GM23338 (cell line): ENCODE results near the gene ZNF492. TPM values are rescaled to one million over a fixed set of nuclear protein-coding genes. Genes with fewer than 3 reads are reported as not detected.

Experiments
- ATAC-seq: fragments of 200-7000 bp; cut with Tn5 transposase; 3 replicates; pipeline ENCODE4 v1.9.1; 2020
- DNase-seq: peaks from one replicate; pipeline ENCODE4 v3.0.0-alpha.2; 2015; ENCODE audit warnings: low spot score
- H2AFZ ChIP-seq: fragments of 200-600 bp; sonication (generic); 2 replicates; pipeline ENCODE4 v1.8.0; 2016; ENCODE audit warnings: antibody characterized with exemption, mild to moderate bottlenecking, moderate library complexity
- H3F3A ChIP-seq: fragments of 200-600 bp; sonication (generic); replicated peaks from 2 replicates; pipeline ENCODE4 v1.8.0; 2017; ENCODE audit warnings: antibody characterized with exemption, mixed run types, low read depth
- H3K27ac ChIP-seq: fragments of 200-600 bp; sonication (generic); 2 replicates; pipeline ENCODE4 v1.6.1; 2016; ENCODE audit warnings: low read depth
- H3K27me3 ChIP-seq: fragments of 200-600 bp; sonication (generic); 2 replicates; pipeline ENCODE4 v1.8.0; 2016; ENCODE audit warnings: mild to moderate bottlenecking, mixed run types, moderate library complexity; ENCODE audit not compliant: insufficient read depth
- H3K36me3 ChIP-seq: fragments of 200-600 bp; sonication (generic); 2 replicates; pipeline ENCODE4 v1.8.0; 2016; ENCODE audit warnings: mild to moderate bottlenecking; ENCODE audit not compliant: insufficient read depth
- H3K4me1 ChIP-seq: fragments of 200-600 bp; sonication (generic); 2 replicates; pipeline ENCODE4 v1.8.0; 2016; ENCODE audit warnings: mild to moderate bottlenecking, moderate library complexity; ENCODE audit not compliant: insufficient read depth
- H3K4me2 ChIP-seq: fragments of 200-600 bp; sonication (generic); 2 replicates; pipeline ENCODE4 v1.7.1; 2017; ENCODE audit warnings: mixed run types
- H3K4me3 ChIP-seq: fragments of 200-600 bp; sonication (generic); 2 replicates; pipeline ENCODE4 v1.6.1; 2016; ENCODE audit warnings: mixed run types
- H3K79me2 ChIP-seq: fragments of 200-600 bp; sonication (generic); replicated peaks from 2 replicates; pipeline ENCODE4 v1.8.0; 2017; ENCODE audit warnings: mild to moderate bottlenecking; ENCODE audit not compliant: insufficient read depth
- H3K9me2 ChIP-seq: fragments of 200-600 bp; sonication (generic); 2 replicates; pipeline ENCODE4 v1.8.0; 2017; ENCODE audit not compliant: insufficient read depth
- H4K20me1 ChIP-seq: fragments of 200-600 bp; sonication (generic); replicated peaks from 2 replicates; pipeline ENCODE4 v1.8.0; 2017; ENCODE audit warnings: mild to moderate bottlenecking; ENCODE audit not compliant: insufficient read depth
- H3K27ac Mint-ChIP-seq: 2 replicates; pipeline ENCODE4 v1.8.0; 2020; ENCODE audit warnings: inconsistent platforms, mild to moderate bottlenecking, moderate library complexity, mixed read lengths
- H3K27me3 Mint-ChIP-seq: 3 replicates; pipeline ENCODE4 v1.8.0; 2022; ENCODE audit warnings: low read depth, mild to moderate bottlenecking, moderate library complexity, mixed read lengths, inconsistent platforms; ENCODE audit not compliant: insufficient read depth, poor library complexity
- H3K36me3 Mint-ChIP-seq: 3 replicates; pipeline ENCODE4 v1.8.0; 2021; ENCODE audit warnings: low read depth, mild to moderate bottlenecking, inconsistent platforms, moderate library complexity, mixed read lengths
- H3K4me1 Mint-ChIP-seq: 3 replicates; pipeline ENCODE4 v1.8.0; 2020; ENCODE audit warnings: mild to moderate bottlenecking, inconsistent platforms, mixed read lengths
- H3K4me3 Mint-ChIP-seq: 3 replicates; pipeline ENCODE4 v1.8.0; 2021; ENCODE audit warnings: moderate library complexity, mild to moderate bottlenecking, inconsistent platforms, mixed read lengths
- H3K9me3 Mint-ChIP-seq: 3 replicates; pipeline ENCODE4 v1.8.0; 2020; ENCODE audit warnings: moderate library complexity, mild to moderate bottlenecking, inconsistent platforms, mixed read lengths
- CREB1 ChIP-seq: fragments of 250-450 bp; sonication (Bioruptor Pico); IDR thresholded peaks from 2 replicates; pipeline ENCODE4 v1.5.0; 2020; ENCODE audit warnings: low read depth, mild to moderate bottlenecking, moderate library complexity
- EZH2 ChIP-seq: fragments of 200-600 bp; sonication (generic); IDR thresholded peaks from one replicate; pipeline ENCODE4 v1.8.0; 2017; ENCODE audit warnings: antibody characterized with exemption, mild to moderate bottlenecking, low read depth; ENCODE audit not compliant: unreplicated experiment
- EZH2phosphoT487 ChIP-seq: fragments of 200-600 bp; sonication (generic); IDR thresholded peaks from one replicate; pipeline ENCODE4 v1.8.1; 2018; ENCODE audit warnings: antibody characterized with exemption; ENCODE audit not compliant: unreplicated experiment
- JUNB ChIP-seq: IDR thresholded peaks from one replicate; pipeline ENCODE4 v1.6.1; 2016; ENCODE audit warnings: antibody characterized with exemption; ENCODE audit not compliant: unreplicated experiment
- NANOG ChIP-seq: IDR thresholded peaks from 2 replicates; pipeline ENCODE4 v1.6.1; 2016; ENCODE audit warnings: antibody characterized with exemption, borderline replicate concordance
- POLR2AphosphoS5 ChIP-seq: IDR thresholded peaks from 2 replicates; pipeline ENCODE4 v1.6.1; 2016; ENCODE audit warnings: antibody characterized with exemption, low read depth
- REST ChIP-seq: IDR thresholded peaks from one replicate; pipeline ENCODE4 v1.6.1; 2018; ENCODE audit warnings: antibody characterized with exemption; ENCODE audit not compliant: unreplicated experiment
- STAT1 ChIP-seq: IDR thresholded peaks from one replicate; pipeline ENCODE4 v1.6.1; 2016; ENCODE audit warnings: antibody characterized with exemption; ENCODE audit not compliant: unreplicated experiment
- ZNF114 ChIP-seq: fragments of 250-450 bp; sonication (Bioruptor Pico); IDR thresholded peaks from 2 replicates; pipeline ENCODE4 v1.5.0; 2020; ENCODE audit warnings: mild to moderate bottlenecking, moderate library complexity
- ZNF331 ChIP-seq: fragments of 250-450 bp; sonication (Bioruptor Pico); IDR thresholded peaks from 2 replicates; pipeline ENCODE4 v1.5.0; 2020; ENCODE audit warnings: low read depth, mild to moderate bottlenecking, moderate library complexity
- polyA plus RNA-seq: library from polyadenylated mRNA; unstranded; fragments of >200 nt; fragmentation: Nextera tagmentation; extraction: Ambion mirVana; gene quantifications from 2 replicates; pipeline ENCODE4 v1.2.1, GENCODE V29; 2016
- total RNA-seq: library from RNA; depleted of rRNA; stranded (reverse); fragments of >200 nt; shearing (Covaris generic); gene quantifications from 2 replicates; pipeline ENCODE4 v1.2.3, GENCODE V29; 2014
- TF ChIP-seq, protein P1 (sequence below): IDR thresholded peaks from 2 replicates; pipeline ENCODE4 v1.6.1; 2016; ENCODE audit warnings: antibody characterized with exemption

Gene ZNF492
- total and polyA plus RNA-seq, 2 experiments from 2014 or later, result 0.21 to 0.26 TPM

- H3K36me3 Mint-ChIP-seq, result peaks cover 39% of the 10 kb centered on the region
- no peak overlapping the region for H2AFZ ChIP-seq
- peaks cover 4% of the 10 kb centered on the region for H3K27me3 Mint-ChIP-seq
- no peak for DNase-seq
- H4K20me1 ChIP-seq, result no peaks in the 10 kb centered on the region
- no peak overlapping the region for H3K4me2 ChIP-seq
- H3K4me1 Mint-ChIP-seq, result no peaks in the 10 kb centered on the region
- ATAC-seq, result no peak
- H3F3A ChIP-seq, result no peaks in the 10 kb centered on the region
- no peaks in the 10 kb centered on the region for H3K4me1 ChIP-seq
- no peaks in the 10 kb centered on the region for H3K27me3 ChIP-seq
- no peak overlapping the region for H3K4me3 ChIP-seq
- no peak overlapping the region for H3K4me3 Mint-ChIP-seq
- no peaks in the 10 kb centered on the region for H3K9me2 ChIP-seq
- no peak overlapping the region for H3K27ac ChIP-seq
- H3K9me3 Mint-ChIP-seq, result peaks cover 89% of the 10 kb centered on the region
- no peak overlapping the region for H3K27ac Mint-ChIP-seq
- no peaks in the 10 kb centered on the region for H3K79me2 ChIP-seq
- H3K36me3 ChIP-seq, result no peaks in the 10 kb centered on the region
- TF ChIP-seq, protein P1, sequence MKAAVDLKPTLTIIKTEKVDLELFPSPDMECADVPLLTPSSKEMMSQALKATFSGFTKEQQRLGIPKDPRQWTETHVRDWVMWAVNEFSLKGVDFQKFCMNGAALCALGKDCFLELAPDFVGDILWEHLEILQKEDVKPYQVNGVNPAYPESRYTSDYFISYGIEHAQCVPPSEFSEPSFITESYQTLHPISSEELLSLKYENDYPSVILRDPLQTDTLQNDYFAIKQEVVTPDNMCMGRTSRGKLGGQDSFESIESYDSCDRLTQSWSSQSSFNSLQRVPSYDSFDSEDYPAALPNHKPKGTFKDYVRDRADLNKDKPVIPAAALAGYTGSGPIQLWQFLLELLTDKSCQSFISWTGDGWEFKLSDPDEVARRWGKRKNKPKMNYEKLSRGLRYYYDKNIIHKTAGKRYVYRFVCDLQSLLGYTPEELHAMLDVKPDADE, result no peak
Observed at GRCh38 chr19:22620401-22620800, 13.7 kb upstream of the ZNF492 start.

- no peak overlapping the region for H3K4me3 ChIP-seq
- no peak overlapping the region for H3K27ac ChIP-seq
- H2AFZ ChIP-seq, result no peak overlapping the region
- peaks cover 39% of the 10 kb centered on the region for H3K36me3 Mint-ChIP-seq
- H3K4me3 Mint-ChIP-seq, result no peak overlapping the region
- no peaks in the 10 kb centered on the region for H3K79me2 ChIP-seq
- ATAC-seq (no peak), DNase-seq (no peak)
- no peak overlapping the region for H3K27ac Mint-ChIP-seq
- peaks cover 89% of the 10 kb centered on the region for H3K9me3 Mint-ChIP-seq
- H3K4me2 ChIP-seq, result no peak overlapping the region
- H3K27me3 Mint-ChIP-seq, result peaks cover 3% of the 10 kb centered on the region
- H3F3A ChIP-seq, result no peaks in the 10 kb centered on the region
- no peaks in the 10 kb centered on the region for H3K9me2 ChIP-seq
- H4K20me1 ChIP-seq, result no peaks in the 10 kb centered on the region
- H3K4me1 ChIP-seq, result no peaks in the 10 kb centered on the region
- H3K4me1 Mint-ChIP-seq, result no peaks in the 10 kb centered on the region
- no peaks in the 10 kb centered on the region for H3K36me3 ChIP-seq
- H3K27me3 ChIP-seq, result no peaks in the 10 kb centered on the region
- no peak for TF ChIP-seq CREB1 (CRISPR knock-in tag)
- no peak for TF ChIP-seq EZH2phosphoT487
- TF ChIP-seq POLR2AphosphoS5, result no peak
- TF ChIP-seq STAT1, result no peak
- TF ChIP-seq EZH2, result no peak
- TF ChIP-seq REST, result no peak
- no peak for TF ChIP-seq NANOG
- no peak for TF ChIP-seq ZNF114 (CRISPR knock-in tag)
- TF ChIP-seq, protein P1, result no peak
- TF ChIP-seq JUNB, result no peak
- TF ChIP-seq ZNF331, result no peak
Observed at GRCh38 chr19:22620912-22621311, 13.2 kb upstream of the ZNF492 start.
